ENCODE measurements around the gene PPARD. TPM values are rescaled to one million over a fixed set of nuclear protein-coding genes. Genes with fewer than 3 reads are reported as not detected.

The PPARD gene
- total and polyA plus RNA-seq, 2 of the 13 experiments (the other 11 are each of a cell fraction or from before 2014, with no cell fraction given): 6.1 to 13.3 TPM

DNA sequence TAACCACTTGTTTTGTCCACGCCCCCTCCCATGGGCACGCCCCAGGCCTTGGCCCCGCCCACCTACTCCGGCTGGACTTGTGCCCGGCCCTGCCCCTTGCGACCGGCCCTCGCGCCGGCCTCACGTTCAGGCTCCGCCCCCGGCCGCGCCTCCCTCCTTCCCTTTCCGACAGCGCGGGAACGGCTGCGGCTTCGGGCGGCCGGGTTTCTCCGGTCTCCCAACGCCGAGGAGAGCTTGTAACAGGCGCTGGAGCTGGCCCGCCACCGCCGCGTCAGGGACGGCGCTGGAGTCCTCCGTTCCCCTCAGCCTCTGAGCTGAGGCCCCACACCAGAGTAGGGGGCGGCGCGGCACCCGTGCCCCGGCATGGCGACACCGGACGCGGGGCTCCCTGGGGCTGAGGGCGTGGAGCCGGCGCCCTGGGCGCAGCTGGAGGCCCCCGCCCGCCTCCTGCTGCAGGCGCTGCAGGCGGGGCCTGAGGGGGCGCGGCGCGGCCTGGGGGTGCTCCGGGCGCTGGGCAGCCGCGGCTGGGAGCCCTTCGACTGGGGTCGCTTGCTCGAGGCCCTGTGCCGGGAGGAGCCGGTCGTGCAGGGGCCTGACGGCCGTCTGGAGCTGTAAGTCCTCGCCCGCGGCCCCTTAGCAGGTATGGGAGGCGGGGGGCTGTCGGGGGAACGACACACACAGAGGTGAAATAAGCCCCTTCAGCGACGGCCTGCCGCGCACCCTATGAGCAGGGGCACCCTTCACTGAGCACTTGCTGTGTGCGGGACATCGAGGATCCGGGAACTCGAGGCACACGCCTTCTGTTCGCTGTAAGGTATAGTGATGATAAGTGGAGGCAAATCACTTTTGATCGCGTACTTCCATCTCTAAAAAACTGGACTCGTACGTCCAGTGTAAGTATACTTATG is 110.1 kb downstream of the PPARD start, which contains the start of gene FANCE (continued):
- TF ChIP-seq ZNF354B (CRISPR knock-in tag; IDR thresholded peaks at IDR 0.05) (peak; percentile 84; the same call in 1 of the 2 replicates), HOXD1 (CRISPR knock-in tag; IDR thresholded peaks at IDR 0.05) (peak; percentile 52; the same call in 1 of the 2 replicates), GFI1 (CRISPR knock-in tag; IDR thresholded peaks at IDR 0.05; ENCODE audit: borderline replicate concordance) (peak; percentile 18; the same call in 1 of the 2 replicates), ZNF337 (CRISPR knock-in tag; IDR thresholded peaks at IDR 0.05; ENCODE audit: borderline replicate concordance, low read depth) (no peak), ISX (CRISPR knock-in tag; conservative IDR thresholded peaks at IDR 0.05) (no peak), ZNF124 (CRISPR knock-in tag; IDR thresholded peaks at IDR 0.05) (no peak), HOXA3 (CRISPR knock-in tag; IDR thresholded peaks at IDR 0.05) (no peak; the same call in none of the 2 replicates), MAZ (IDR thresholded peaks at IDR 0.05; ENCODE audit: borderline replicate concordance, low read depth, low read length) (peak; percentile 44), MAZ (CRISPR knock-in tag; IDR thresholded peaks at IDR 0.05; ENCODE audit: low read depth) (peak; percentile 96), PHF5A (CRISPR knock-in tag; IDR thresholded peaks at IDR 0.05; ENCODE audit: low read depth, unreplicated experiment) (peak; percentile 38), SOX5 (CRISPR knock-in tag; IDR thresholded peaks at IDR 0.05; ENCODE audit: borderline replicate concordance) (peak; percentile 61), TSC22D2 (CRISPR knock-in tag; IDR thresholded peaks at IDR 0.05; ENCODE audit: borderline replicate concordance) (peak; percentile 92; the same call in 1 of the 2 replicates), ATF7-NPFF (CRISPR knock-in tag; IDR thresholded peaks at IDR 0.05; ENCODE audit: low read depth) (peak; percentile 95), JARID2 (CRISPR knock-in tag; IDR thresholded peaks at IDR 0.05; ENCODE audit: insufficient replicate concordance) (no peak), GTF3A (CRISPR knock-in tag; conservative IDR thresholded peaks at IDR 0.05) (no peak), YEATS2 (CRISPR knock-in tag; IDR thresholded peaks at IDR 0.05; ENCODE audit: borderline replicate concordance) (peak; percentile 83; the same call in 1 of the 2 replicates), HCFC1 (IDR thresholded peaks at IDR 0.05; ENCODE audit: low read depth, low read length) (no peak), ZFYVE20 (CRISPR knock-in tag; IDR thresholded peaks at IDR 0.05; ENCODE audit: borderline replicate concordance, low read depth) (peak; percentile 90; the same call in 1 of the 2 replicates), ZNF737 (CRISPR knock-in tag; IDR thresholded peaks at IDR 0.05; ENCODE audit: borderline replicate concordance) (no peak), MTA1 (CRISPR knock-in tag; IDR thresholded peaks at IDR 0.05; ENCODE audit: borderline replicate concordance) (no peak), REPIN1 (CRISPR knock-in tag; IDR thresholded peaks at IDR 0.05; ENCODE audit: borderline replicate concordance, low read depth) (peak; percentile 69; the same call in 1 of the 2 replicates)
- TF ChIP-seq, protein P1, sequence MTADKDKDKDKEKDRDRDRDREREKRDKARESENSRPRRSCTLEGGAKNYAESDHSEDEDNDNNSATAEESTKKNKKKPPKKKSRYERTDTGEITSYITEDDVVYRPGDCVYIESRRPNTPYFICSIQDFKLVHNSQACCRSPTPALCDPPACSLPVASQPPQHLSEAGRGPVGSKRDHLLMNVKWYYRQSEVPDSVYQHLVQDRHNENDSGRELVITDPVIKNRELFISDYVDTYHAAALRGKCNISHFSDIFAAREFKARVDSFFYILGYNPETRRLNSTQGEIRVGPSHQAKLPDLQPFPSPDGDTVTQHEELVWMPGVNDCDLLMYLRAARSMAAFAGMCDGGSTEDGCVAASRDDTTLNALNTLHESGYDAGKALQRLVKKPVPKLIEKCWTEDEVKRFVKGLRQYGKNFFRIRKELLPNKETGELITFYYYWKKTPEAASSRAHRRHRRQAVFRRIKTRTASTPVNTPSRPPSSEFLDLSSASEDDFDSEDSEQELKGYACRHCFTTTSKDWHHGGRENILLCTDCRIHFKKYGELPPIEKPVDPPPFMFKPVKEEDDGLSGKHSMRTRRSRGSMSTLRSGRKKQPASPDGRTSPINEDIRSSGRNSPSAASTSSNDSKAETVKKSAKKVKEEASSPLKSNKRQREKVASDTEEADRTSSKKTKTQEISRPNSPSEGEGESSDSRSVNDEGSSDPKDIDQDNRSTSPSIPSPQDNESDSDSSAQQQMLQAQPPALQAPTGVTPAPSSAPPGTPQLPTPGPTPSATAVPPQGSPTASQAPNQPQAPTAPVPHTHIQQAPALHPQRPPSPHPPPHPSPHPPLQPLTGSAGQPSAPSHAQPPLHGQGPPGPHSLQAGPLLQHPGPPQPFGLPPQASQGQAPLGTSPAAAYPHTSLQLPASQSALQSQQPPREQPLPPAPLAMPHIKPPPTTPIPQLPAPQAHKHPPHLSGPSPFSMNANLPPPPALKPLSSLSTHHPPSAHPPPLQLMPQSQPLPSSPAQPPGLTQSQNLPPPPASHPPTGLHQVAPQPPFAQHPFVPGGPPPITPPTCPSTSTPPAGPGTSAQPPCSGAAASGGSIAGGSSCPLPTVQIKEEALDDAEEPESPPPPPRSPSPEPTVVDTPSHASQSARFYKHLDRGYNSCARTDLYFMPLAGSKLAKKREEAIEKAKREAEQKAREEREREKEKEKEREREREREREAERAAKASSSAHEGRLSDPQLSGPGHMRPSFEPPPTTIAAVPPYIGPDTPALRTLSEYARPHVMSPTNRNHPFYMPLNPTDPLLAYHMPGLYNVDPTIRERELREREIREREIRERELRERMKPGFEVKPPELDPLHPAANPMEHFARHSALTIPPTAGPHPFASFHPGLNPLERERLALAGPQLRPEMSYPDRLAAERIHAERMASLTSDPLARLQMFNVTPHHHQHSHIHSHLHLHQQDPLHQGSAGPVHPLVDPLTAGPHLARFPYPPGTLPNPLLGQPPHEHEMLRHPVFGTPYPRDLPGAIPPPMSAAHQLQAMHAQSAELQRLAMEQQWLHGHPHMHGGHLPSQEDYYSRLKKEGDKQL (CRISPR knock-in tag; IDR thresholded peaks at IDR 0.05; ENCODE audit: low read depth): no peak
- TF ChIP-seq, protein P2, sequence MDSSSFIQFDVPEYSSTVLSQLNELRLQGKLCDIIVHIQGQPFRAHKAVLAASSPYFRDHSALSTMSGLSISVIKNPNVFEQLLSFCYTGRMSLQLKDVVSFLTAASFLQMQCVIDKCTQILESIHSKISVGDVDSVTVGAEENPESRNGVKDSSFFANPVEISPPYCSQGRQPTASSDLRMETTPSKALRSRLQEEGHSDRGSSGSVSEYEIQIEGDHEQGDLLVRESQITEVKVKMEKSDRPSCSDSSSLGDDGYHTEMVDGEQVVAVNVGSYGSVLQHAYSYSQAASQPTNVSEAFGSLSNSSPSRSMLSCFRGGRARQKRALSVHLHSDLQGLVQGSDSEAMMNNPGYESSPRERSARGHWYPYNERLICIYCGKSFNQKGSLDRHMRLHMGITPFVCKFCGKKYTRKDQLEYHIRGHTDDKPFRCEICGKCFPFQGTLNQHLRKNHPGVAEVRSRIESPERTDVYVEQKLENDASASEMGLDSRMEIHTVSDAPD (CRISPR knock-in tag; IDR thresholded peaks at IDR 0.05): 0 out of 2 replicates have a peak, but pooled peaks have one; percentile 79

Data from HepG2 (cell line).